GM23338 (cell line): Measurements from ENCODE around the gene DPYD. TPM values are rescaled to one million over a fixed set of nuclear protein-coding genes. Genes with fewer than 3 reads are reported as not detected.

ENCODE experiments used
- ATAC-seq: fragments of 200-7000 bp; cut with Tn5 transposase; 3 replicates; pipeline ENCODE4 v1.9.1; 2020
- DNase-seq: peaks from one replicate; pipeline ENCODE4 v3.0.0-alpha.2; 2015; ENCODE audit warnings: low spot score
- H2AFZ ChIP-seq: fragments of 200-600 bp; sonication (generic); 2 replicates; pipeline ENCODE4 v1.8.0; 2016; ENCODE audit warnings: antibody characterized with exemption, mild to moderate bottlenecking, moderate library complexity
- H3F3A ChIP-seq: fragments of 200-600 bp; sonication (generic); replicated peaks from 2 replicates; pipeline ENCODE4 v1.8.0; 2017; ENCODE audit warnings: antibody characterized with exemption, mixed run types, low read depth
- H3K27ac ChIP-seq: fragments of 200-600 bp; sonication (generic); 2 replicates; pipeline ENCODE4 v1.6.1; 2016; ENCODE audit warnings: low read depth
- H3K27me3 ChIP-seq: fragments of 200-600 bp; sonication (generic); 2 replicates; pipeline ENCODE4 v1.8.0; 2016; ENCODE audit warnings: mild to moderate bottlenecking, mixed run types, moderate library complexity; ENCODE audit not compliant: insufficient read depth
- H3K36me3 ChIP-seq: fragments of 200-600 bp; sonication (generic); 2 replicates; pipeline ENCODE4 v1.8.0; 2016; ENCODE audit warnings: mild to moderate bottlenecking; ENCODE audit not compliant: insufficient read depth
- H3K4me1 ChIP-seq: fragments of 200-600 bp; sonication (generic); 2 replicates; pipeline ENCODE4 v1.8.0; 2016; ENCODE audit warnings: mild to moderate bottlenecking, moderate library complexity; ENCODE audit not compliant: insufficient read depth
- H3K4me2 ChIP-seq: fragments of 200-600 bp; sonication (generic); 2 replicates; pipeline ENCODE4 v1.7.1; 2017; ENCODE audit warnings: mixed run types
- H3K4me3 ChIP-seq: fragments of 200-600 bp; sonication (generic); 2 replicates; pipeline ENCODE4 v1.6.1; 2016; ENCODE audit warnings: mixed run types
- H3K79me2 ChIP-seq: fragments of 200-600 bp; sonication (generic); replicated peaks from 2 replicates; pipeline ENCODE4 v1.8.0; 2017; ENCODE audit warnings: mild to moderate bottlenecking; ENCODE audit not compliant: insufficient read depth
- H3K9me2 ChIP-seq: fragments of 200-600 bp; sonication (generic); 2 replicates; pipeline ENCODE4 v1.8.0; 2017; ENCODE audit not compliant: insufficient read depth
- H4K20me1 ChIP-seq: fragments of 200-600 bp; sonication (generic); replicated peaks from 2 replicates; pipeline ENCODE4 v1.8.0; 2017; ENCODE audit warnings: mild to moderate bottlenecking; ENCODE audit not compliant: insufficient read depth
- H3K27ac Mint-ChIP-seq: 2 replicates; pipeline ENCODE4 v1.8.0; 2020; ENCODE audit warnings: inconsistent platforms, mild to moderate bottlenecking, moderate library complexity, mixed read lengths
- H3K27me3 Mint-ChIP-seq: 3 replicates; pipeline ENCODE4 v1.8.0; 2022; ENCODE audit warnings: low read depth, mild to moderate bottlenecking, moderate library complexity, mixed read lengths, inconsistent platforms; ENCODE audit not compliant: insufficient read depth, poor library complexity
- H3K36me3 Mint-ChIP-seq: 3 replicates; pipeline ENCODE4 v1.8.0; 2021; ENCODE audit warnings: low read depth, mild to moderate bottlenecking, inconsistent platforms, moderate library complexity, mixed read lengths
- H3K4me1 Mint-ChIP-seq: 3 replicates; pipeline ENCODE4 v1.8.0; 2020; ENCODE audit warnings: mild to moderate bottlenecking, inconsistent platforms, mixed read lengths
- H3K4me3 Mint-ChIP-seq: 3 replicates; pipeline ENCODE4 v1.8.0; 2021; ENCODE audit warnings: moderate library complexity, mild to moderate bottlenecking, inconsistent platforms, mixed read lengths
- H3K9me3 Mint-ChIP-seq: 3 replicates; pipeline ENCODE4 v1.8.0; 2020; ENCODE audit warnings: moderate library complexity, mild to moderate bottlenecking, inconsistent platforms, mixed read lengths
- CREB1 ChIP-seq: fragments of 250-450 bp; sonication (Bioruptor Pico); IDR thresholded peaks from 2 replicates; pipeline ENCODE4 v1.5.0; 2020; ENCODE audit warnings: low read depth, mild to moderate bottlenecking, moderate library complexity
- ETS1 ChIP-seq: IDR thresholded peaks from 2 replicates; pipeline ENCODE4 v1.6.1; 2016; ENCODE audit warnings: antibody characterized with exemption
- EZH2 ChIP-seq: fragments of 200-600 bp; sonication (generic); IDR thresholded peaks from one replicate; pipeline ENCODE4 v1.8.0; 2017; ENCODE audit warnings: antibody characterized with exemption, mild to moderate bottlenecking, low read depth; ENCODE audit not compliant: unreplicated experiment
- EZH2phosphoT487 ChIP-seq: fragments of 200-600 bp; sonication (generic); IDR thresholded peaks from one replicate; pipeline ENCODE4 v1.8.1; 2018; ENCODE audit warnings: antibody characterized with exemption; ENCODE audit not compliant: unreplicated experiment
- JUNB ChIP-seq: IDR thresholded peaks from one replicate; pipeline ENCODE4 v1.6.1; 2016; ENCODE audit warnings: antibody characterized with exemption; ENCODE audit not compliant: unreplicated experiment
- NANOG ChIP-seq: IDR thresholded peaks from 2 replicates; pipeline ENCODE4 v1.6.1; 2016; ENCODE audit warnings: antibody characterized with exemption, borderline replicate concordance
- POLR2AphosphoS5 ChIP-seq: IDR thresholded peaks from 2 replicates; pipeline ENCODE4 v1.6.1; 2016; ENCODE audit warnings: antibody characterized with exemption, low read depth
- REST ChIP-seq: IDR thresholded peaks from one replicate; pipeline ENCODE4 v1.6.1; 2018; ENCODE audit warnings: antibody characterized with exemption; ENCODE audit not compliant: unreplicated experiment
- STAT1 ChIP-seq: IDR thresholded peaks from one replicate; pipeline ENCODE4 v1.6.1; 2016; ENCODE audit warnings: antibody characterized with exemption; ENCODE audit not compliant: unreplicated experiment
- ZNF114 ChIP-seq: fragments of 250-450 bp; sonication (Bioruptor Pico); IDR thresholded peaks from 2 replicates; pipeline ENCODE4 v1.5.0; 2020; ENCODE audit warnings: mild to moderate bottlenecking, moderate library complexity
- ZNF331 ChIP-seq: fragments of 250-450 bp; sonication (Bioruptor Pico); IDR thresholded peaks from 2 replicates; pipeline ENCODE4 v1.5.0; 2020; ENCODE audit warnings: low read depth, mild to moderate bottlenecking, moderate library complexity
- ZNF462 ChIP-seq: fragments of 250-450 bp; sonication (Bioruptor Pico); IDR thresholded peaks from 2 replicates; pipeline ENCODE4 v1.5.0; 2020; ENCODE audit warnings: mild to moderate bottlenecking, moderate library complexity
- polyA plus RNA-seq: library from polyadenylated mRNA; unstranded; fragments of >200 nt; fragmentation: Nextera tagmentation; extraction: Ambion mirVana; gene quantifications from 2 replicates; pipeline ENCODE4 v1.2.1, GENCODE V29; 2016
- total RNA-seq: library from RNA; depleted of rRNA; stranded (reverse); fragments of >200 nt; shearing (Covaris generic); gene quantifications from 2 replicates; pipeline ENCODE4 v1.2.3, GENCODE V29; 2014
- TF ChIP-seq, protein P1 (sequence below), 2 experiments: fragments of 200-600 bp in 1 of 2; sonication (generic) in 1 of 2; conservative IDR thresholded peaks; 2 replicates each; pipeline versions ENCODE4 v1.5.1 to v1.6.1; 2016 to 2017; ENCODE audit warnings: antibody characterized with exemption in 2 of 2, low read depth in 2 of 2, mild to moderate bottlenecking in 2 of 2, moderate library complexity in 1 of 2

DPYD gene
- total and polyA plus RNA-seq, 2 experiments from 2014 or later = 0.50 to 1.6 TPM

GRCh38 chr1:97073169-97073568, 847.7 kb downstream of the DPYD start:
- no peak for DNase-seq
- no peaks in the 10 kb centered on the region for H3K36me3 ChIP-seq

More at GRCh38 chr1:97073169-97073568, 847.7 kb downstream of the DPYD start:
- Histone ChIP-seq H3K9me2 (no peaks in the 10 kb centered on the region), H3F3A (no peaks in the 10 kb centered on the region), H3K27ac (no peak overlapping the region), H2AFZ (no peak overlapping the region), H3K79me2 (no peaks in the 10 kb centered on the region), H3K4me1 (no peaks in the 10 kb centered on the region), H3K4me2 (no peak overlapping the region), H3K27me3 (no peaks in the 10 kb centered on the region), H3K4me3 (no peak overlapping the region), H4K20me1 (no peaks in the 10 kb centered on the region)
- no peaks in the 10 kb centered on the region for H3K27me3 Mint-ChIP-seq
- TF ChIP-seq JUNB = no peak
- TF ChIP-seq NANOG = no peak
- TF ChIP-seq CREB1 = no peak
- TF ChIP-seq EZH2phosphoT487 = no peak
- TF ChIP-seq ETS1 = no peak
- TF ChIP-seq, protein P1, sequence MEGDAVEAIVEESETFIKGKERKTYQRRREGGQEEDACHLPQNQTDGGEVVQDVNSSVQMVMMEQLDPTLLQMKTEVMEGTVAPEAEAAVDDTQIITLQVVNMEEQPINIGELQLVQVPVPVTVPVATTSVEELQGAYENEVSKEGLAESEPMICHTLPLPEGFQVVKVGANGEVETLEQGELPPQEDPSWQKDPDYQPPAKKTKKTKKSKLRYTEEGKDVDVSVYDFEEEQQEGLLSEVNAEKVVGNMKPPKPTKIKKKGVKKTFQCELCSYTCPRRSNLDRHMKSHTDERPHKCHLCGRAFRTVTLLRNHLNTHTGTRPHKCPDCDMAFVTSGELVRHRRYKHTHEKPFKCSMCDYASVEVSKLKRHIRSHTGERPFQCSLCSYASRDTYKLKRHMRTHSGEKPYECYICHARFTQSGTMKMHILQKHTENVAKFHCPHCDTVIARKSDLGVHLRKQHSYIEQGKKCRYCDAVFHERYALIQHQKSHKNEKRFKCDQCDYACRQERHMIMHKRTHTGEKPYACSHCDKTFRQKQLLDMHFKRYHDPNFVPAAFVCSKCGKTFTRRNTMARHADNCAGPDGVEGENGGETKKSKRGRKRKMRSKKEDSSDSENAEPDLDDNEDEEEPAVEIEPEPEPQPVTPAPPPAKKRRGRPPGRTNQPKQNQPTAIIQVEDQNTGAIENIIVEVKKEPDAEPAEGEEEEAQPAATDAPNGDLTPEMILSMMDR (conservative IDR thresholded peaks at IDR 0.05; ENCODE audit: low read depth in 2 of 2) = no peak
- TF ChIP-seq STAT1 = no peak
- no peak for TF ChIP-seq EZH2
- TF ChIP-seq ZNF114 (CRISPR knock-in tag) = no peak
- no peak for TF ChIP-seq ZNF331
- TF ChIP-seq REST = no peak
- TF ChIP-seq POLR2AphosphoS5 = no peak
- no peak for TF ChIP-seq ZNF462 (CRISPR knock-in tag)
- H3K36me3 Mint-ChIP-seq = no peaks in the 10 kb centered on the region
- H3K4me1 Mint-ChIP-seq = no peaks in the 10 kb centered on the region; the same call in 2 of the 3 replicates
- no peaks in the 10 kb centered on the region for H3K9me3 Mint-ChIP-seq
- no peak overlapping the region for H3K27ac Mint-ChIP-seq
- no peak for ATAC-seq
- no peak overlapping the region for H3K4me3 Mint-ChIP-seq
